GM18511 (cell line): ENCODE measurements around the gene NEO1.
"Not testable (repeated sequence)": the region's sequence is repeated elsewhere in the genome, so short reads cannot be mapped to it uniquely, and the experiment has no call there.

Experiments used
- ATAC-seq: cut with Tn5 transposase; IDR thresholded peaks from one replicate; pipeline ENCODE4 v1.9.1; 2021; ENCODE audit warnings: mild to moderate bottlenecking, moderate library complexity; ENCODE audit not compliant: unreplicated experiment

Gene NEO1

DNA sequence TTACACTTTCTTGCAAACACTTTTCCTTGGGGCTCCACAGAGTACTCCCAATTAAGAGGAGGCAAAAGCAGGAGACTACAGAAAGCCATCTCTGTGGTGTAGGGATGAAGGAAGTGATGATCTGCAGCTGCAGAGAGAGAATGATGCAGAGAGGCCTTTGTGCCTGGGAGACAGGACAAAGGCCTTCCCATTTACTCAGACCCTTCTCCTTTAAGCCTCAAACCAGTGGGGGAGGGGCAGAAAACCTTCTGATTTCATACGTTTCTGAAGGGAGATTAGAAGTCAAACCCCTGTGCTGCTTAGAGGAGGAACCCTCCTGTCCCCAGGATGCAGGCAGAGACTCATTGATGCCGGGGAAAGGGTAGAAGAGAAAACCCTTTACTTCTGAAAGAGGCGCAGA is 130.8 kb downstream of the NEO1 start:
- no peak for ATAC-seq

DNA sequence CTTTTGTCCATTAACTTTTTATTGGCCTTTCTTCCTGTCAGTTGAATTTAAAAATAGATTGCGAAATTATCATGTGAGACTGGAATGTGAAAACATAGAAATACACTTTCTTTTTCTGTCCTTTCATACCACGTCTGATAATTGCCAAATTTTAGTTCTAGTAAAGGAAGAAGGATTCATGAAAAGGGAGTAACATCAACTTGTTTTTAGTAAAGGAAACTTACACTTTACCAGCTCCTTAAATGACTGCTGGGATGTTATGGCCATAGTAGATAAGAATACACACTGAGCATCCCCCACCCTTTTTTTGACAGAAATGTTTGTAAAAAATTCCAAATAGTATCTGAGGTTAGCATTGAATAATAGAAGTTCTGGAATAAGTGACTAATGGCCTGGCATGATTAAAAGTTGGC is 137.9 kb downstream of the NEO1 start:
- no peak for ATAC-seq

DNA sequence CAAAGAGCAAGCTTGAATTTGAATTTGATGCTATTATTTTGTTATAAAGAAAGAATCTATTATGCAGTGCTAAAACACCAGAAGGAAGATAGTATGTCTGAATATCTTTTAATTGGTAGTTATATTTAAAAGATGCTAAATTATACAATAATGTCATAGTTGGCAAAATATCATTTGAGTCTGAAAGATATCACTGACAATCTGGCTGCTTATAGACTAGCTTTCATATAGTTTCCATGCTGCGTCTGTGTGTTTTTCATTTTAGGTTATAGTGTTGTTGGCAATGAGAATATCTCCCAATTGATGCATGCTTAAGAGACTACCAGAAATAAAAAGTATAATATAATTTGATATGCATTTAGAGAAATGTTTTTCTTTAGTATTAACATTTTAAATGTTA is 142.9 kb downstream of the NEO1 start:
- ATAC-seq, result no peak

DNA sequence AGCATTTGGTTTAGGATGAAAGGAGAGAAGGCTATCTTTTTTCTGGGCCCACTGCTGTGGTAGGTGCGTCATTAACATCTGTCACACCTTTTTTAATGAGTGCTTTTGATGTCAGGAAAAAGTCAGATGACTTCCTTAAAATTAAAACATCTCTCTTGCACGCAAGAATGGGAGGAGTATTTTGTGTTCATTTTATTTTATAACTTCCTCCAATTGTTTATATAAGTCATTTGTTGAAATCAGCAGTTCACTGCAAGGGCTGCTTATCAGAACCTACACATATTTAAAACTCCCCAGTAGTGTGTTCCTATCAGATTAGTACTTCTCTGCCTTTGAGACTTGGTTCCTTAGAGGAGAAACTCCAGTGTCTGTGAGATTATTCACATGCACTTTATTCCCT is 143.8 kb downstream of the NEO1 start:
- no peak for ATAC-seq

DNA sequence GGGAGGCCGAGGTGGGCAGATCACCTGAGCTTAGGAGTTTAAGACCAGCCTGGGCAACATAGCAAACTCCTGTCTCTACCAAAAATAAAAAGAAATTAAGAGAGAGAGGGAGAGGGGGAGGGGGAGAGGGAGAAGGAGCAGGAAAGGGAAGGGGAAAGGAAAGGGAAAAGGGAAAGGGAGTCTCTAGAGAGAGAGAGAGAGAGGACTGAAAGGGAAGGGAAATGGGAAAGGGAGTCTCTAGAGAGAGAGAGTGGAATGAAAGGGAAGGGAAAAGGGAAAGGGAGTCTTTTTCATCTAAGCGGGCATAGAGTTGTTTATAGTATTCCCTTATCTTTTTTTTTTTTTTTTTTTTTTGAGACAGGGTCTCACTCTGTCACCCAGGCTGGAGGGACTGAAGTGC is 148.1 kb downstream of the NEO1 start:
- ATAC-seq, result no peak

DNA sequence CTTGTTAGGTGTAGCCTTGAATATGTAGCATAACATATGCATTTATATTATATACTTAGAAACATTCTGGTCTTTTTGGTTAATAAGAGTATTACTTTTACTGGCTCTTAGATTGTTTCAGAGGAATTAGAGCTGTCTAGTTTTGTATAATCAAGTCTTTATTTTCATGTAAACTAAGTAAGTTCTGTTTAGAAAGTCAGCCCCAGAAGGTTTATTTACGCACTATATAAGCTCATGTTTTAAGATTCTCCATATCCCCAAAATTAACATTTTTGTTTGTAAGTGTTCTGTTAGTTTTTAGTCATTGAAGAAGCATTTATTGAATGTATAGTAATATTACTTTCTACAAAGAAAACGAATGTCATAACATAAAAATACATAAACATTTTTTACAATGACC is 158.4 kb downstream of the NEO1 start:
- no peak for ATAC-seq

DNA sequence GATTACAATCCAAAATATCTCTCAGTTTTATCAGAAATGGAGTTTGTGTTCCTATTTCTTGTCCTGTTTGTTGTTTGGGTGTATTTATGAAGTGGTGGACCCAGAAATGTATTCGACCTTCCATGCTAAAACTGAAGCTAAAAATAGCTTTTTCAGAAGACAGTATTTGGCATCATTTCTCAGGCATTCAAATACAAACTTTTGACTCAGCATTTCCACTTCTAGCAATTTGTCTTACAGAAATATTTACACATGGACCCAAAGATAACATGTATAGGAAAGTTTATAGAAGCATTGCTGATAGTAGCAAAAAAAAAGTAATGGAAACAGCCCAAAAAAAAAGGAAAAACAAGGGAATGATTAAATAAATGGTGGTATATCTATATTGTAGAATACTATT is 160.2 kb downstream of the NEO1 start:
- ATAC-seq, result no peak

DNA sequence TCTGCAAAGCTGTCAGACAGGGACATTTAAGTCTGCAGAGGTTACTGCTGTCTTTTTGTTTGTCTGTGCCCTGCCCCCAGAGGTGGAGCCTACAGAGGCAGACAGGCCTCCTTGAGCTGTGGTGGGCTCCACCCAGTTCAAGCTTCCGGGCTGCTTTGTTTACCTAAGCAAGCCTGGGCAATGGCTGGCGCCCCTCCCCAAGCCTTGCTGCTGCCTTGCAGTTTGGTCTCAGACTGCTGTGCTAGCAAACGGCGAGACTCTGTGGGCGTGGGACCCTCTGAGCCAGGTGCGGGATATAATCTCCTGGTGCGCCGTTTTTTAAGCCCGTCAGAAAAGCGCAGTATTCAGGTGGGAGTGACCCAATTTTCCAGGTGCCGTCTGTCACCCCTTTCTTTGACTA is 169.2 kb downstream of the NEO1 start:
- ATAC-seq, result not testable (repeated sequence)

DNA sequence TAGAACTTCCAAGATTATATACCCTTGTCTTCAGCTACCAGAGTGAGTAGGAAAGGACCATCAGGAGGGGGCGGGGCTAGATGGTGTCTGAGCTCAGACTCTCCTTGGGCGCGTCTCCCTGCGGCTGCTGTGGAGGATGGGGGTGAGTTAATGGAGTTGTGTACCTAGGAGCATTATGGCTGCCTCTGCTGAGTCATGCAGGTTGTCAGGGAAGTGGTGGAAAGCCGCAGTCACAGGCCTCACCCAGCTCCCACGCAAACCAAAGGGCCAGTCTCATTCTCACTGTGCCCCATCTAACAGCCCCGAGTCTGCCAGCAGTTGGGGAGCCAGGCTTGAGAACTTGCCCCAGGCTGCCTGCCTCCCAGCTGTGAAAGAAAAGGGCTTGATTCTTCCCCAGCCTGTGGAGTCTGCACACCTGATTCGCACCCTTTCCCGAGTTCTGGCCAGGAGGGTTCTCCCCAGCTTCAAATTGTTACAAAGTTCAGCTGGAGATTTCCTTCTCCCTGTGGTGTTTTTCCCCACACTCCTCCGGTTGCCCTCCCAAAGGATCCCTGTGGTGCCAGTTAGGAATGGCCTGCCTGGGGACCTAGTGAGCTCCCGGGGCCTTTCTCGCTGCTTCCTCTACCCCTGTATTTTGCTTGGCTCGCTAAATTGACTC is 173.2 kb downstream of the NEO1 start:
- ATAC-seq, result no peak

DNA sequence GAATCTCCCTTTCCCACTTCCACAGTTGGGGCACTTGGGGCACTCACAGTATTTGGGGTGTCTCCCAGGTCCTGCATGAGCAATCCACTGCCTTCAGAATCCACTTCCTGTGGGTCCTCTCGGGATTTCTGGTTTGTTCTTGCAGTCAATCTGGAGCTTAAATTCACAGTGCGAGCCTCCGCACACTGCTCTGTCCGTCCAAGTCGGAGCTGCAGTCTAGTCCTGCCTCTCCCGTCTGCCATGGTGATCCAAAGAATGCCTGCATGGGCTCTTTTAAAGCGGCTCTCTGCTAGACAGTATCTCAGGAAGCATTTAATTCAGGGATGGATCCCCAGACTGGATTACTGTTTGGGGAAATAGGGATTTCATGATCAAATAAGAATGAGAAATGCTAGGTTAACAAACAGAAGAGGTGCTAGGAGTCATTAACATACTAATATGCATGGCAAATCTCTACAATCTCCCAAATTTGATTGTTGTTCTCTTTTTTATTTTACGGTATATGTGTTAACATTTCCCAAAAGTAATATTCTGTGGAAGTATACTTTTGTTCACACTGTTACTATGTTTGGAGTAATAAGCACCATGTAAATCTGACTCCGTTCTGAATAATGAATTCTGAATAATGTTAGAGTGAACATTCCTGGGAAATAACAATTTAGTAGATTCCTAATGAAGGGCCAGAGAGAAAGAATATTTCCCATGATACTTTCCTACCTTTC is 174.0 kb downstream of the NEO1 start:
- no peak for ATAC-seq

DNA sequence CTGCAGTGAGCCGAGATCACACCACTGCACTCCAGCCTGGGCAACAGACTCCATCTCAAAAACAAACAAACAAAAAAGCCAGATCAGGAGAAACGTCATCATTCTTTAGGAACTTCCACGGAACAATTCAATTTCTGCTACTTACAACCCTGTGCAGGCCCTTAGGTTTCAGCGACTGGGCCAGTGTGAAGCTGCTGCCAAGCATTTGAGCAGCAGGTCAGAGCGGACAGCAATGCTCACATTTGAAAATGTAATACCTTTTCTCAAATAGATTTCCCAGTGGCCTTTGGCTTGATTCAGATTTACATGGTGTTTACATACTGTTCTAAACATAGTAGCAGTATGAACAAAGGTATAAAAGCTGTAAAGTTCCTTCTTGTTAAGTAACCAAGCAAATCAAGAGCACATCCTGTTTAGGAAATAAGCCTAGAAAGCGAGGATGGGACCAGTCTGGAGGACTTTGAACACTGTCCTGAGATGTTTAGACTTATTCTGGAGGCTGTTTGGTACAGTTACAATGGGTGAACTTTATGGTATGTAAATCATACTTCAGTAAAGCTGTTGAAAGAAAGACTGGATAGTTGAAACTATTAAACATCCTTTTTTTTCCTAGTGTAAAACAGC is 175.3 kb downstream of the NEO1 start:
- ATAC-seq, result no peak

DNA sequence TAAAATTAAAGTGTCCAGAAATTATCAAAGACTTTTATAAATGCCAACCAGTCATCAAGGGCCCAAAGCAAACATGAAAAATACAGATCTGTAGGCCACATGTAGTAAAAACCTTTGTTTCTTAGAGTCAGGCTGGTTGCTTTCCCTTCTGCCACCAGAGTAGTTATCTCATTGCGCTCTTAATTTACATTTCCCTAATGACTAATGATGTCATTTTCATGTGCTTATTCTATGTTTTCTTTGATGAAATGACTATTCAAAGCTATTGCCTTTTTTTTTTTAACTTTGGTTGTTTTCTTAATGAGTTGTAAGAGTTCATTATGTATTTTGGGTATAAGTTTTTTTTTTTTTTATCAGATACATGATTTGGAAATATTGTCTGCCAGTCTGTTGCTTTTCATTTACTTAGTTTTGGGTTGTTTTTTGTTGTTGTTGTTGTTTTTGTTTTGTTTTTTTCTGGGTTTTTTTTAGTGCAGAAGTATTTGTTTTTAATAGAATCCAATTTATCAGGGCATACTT is 175.9 kb downstream of the NEO1 start:
- ATAC-seq, result no peak

DNA sequence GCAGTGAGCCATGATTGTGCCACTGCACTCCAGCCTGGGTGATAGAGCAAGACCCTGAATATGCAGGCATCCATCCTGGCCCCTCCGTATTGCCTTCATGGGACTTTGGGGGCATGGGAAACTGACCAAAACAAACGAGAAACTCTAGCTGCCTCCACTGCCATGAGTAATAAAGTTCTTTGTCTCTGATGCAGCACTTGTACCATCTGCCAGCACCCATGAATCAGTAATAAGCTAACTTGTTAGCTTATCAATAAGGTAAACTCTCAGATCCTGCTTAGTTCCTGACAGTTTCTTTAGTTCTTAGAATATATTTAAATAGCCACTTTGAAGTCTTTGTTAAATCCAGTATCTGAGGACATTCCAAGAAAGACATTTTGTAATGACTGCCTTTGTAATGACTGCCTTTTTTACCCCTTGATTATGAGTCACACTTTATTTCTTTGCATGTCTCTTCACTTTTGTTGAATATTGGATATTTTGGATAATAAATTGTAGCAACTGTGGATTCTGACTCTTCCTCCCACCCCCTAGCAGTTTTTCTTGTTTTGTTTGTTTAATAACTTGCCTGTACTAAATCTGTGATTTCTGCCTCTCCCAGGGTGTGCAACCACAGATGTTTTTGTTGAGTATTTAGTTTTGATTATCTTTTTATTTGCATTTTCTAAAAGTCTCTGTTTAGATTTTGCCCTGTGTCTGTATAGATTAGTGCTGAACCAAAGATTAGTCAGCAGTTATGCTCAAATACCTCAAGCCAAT is 179.6 kb downstream of the NEO1 start:
- ATAC-seq, result no peak

DNA sequence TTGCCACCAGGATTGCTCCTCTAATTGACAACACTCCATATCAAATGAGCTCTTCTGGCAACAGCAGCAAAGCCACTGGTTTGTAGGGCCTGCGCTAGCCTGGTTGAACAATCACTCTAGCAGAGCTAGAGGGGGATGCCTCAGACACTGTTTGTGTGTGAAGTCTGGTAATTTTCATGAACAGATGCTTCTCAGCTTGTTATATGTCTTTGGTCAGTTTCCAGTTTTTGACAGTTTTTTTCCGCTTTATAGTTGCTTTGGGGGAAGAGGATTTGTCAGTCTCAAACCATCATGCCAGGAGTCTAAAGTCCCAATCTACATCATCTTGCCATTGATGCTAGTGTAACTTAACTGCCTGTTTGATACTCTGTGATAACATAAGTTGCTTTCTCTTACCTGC is 180.5 kb downstream of the NEO1 start:
- no peak for ATAC-seq

DNA sequence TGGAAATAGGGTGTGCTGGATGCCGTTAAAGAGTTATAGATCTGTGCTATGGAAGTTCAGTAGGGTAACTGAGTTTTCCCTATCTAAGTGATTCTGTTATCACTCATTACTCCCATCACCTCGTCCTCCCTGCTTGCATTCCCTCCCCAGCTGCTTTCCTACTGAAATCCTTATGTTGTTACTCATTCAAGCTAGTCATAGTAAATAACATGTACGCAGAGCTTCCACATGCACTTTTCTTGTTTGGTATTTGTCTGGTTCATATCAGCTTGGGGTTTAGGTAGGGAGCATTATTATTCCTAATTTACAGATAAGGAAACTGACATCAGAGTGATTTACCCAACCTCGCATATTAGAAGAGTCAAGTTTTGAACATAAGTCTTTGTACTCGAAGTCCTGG is 181.4 kb downstream of the NEO1 start:
- no peak for ATAC-seq

DNA sequence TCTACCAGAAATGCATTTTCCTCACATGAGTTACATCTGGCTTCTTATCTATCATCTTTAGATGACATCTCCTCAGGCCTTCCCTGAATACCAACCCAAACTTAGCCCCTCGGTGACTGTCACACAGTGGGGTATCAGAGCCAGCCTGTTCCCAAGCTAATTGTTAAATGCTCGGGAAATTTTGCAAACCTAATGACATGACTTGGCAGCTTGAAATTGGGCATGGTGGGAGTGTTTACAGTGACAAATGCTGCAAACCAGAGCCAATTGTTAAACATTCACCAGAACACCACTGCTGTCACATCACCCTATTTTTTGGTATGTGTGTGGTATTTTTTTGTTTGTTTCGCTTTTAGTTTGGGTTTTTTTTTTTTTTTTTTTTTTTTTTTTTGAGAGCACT is 185.6 kb downstream of the NEO1 start:
- ATAC-seq, result no peak

DNA sequence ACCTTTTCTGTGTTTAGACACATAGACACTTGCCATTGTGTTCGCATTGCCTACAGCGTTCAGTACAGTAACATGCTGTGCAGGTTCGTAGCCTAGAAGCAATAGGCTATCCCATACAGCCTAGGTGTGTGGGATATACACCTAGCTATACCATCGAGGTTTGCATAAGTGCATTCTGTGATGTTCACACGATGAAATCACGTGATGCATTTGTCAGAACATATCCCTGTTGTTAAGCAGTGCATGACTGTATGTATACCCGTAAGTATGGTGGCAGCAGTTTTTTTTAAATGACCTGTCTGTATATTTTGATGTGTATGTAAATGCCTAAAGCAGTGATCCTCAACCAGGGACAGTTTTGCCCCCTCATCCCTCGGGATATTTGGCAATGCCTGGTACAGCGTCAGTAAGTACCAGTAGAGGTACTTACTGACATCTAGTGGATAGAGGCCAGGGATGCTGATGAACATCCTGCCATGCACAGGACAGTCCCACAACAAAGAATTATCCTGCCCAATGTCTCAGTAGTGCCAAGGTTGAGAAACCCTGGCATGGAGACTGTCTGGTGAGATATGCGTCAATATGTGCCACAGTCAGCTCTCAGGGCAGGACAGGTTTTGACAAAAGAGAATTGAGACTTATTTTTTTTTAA is 187.4 kb downstream of the NEO1 start:
- no peak for ATAC-seq

DNA sequence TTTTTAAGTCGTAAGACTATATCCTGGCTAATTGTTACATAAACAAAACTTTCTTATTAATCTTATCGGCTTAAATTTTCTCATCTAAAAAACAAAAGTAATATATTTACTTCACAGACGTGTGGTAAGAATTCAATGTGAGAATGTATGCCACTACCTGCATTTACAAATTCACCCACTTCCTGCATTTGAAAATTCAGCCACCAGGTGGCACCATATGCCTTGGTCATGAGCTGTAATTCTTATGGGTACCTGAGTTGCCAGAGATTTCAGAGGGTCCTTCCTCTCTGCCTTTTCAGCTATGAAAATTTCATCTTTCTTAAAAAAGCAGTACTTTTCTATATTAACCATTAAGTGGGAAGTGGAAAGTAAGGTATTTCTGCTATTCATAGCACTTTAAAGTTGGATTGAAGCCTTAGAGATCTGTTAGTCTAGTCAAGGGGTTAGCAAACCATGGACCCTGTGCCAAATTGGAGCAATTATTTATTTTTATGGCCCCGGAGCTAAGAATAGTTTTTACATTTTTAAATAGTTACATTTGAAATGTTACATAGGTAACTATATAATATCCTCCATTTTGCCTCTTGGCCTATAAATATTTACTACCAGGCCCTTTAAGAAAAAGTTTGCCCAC is 188.7 kb downstream of the NEO1 start:
- no peak for ATAC-seq

DNA sequence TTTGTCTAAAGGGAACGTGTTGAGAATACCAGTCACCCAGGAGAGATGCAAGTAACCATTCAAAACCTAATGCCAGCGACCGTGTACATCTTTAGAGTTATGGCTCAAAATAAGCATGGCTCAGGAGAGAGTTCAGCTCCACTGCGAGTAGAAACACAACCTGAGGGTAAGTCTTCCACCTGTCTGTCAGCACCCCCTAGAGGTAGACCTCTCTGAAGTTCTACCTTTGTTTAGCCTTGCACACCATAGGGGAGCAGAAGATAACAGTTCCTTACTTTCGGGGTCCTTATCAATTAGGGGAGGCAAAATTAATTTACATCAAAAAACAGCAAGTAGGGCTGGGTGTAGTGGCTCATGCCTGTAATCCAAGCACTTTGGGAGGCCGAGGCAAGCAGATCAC is 192.1 kb downstream of the NEO1 start:
- no peak for ATAC-seq

DNA sequence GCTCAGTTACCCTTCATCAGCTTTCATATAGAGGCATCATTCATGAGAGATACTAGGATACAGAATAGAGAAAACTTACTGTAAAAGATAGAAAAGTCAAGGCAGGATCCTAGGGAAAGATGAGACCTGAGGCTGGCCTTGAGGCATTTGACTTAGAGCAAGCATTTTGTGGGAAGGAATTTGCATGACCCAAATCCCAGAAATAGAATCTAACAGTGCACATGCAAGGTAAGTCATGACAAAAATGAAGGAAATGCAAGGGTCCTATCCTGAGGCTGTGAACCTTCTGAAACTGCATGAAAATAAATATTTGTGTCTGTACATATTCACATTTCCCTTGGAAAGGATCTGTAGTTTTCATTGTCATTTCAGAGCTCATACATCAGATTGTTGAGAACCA is 194.2 kb downstream of the NEO1 start:
- ATAC-seq, result no peak
